OCI-LY7 (cell line): ENCODE measurements around the gene HMGCL. TPM values are rescaled to one million over a fixed set of nuclear protein-coding genes. Genes with fewer than 3 reads are reported as not detected.

Source experiments
- BruUV-seq: library from RNA; stranded (reverse); fragments of 400-500 nt; replicated peaks from 2 replicates; lab custom pipeline; 2021; lab: Mats Ljungman, UMichigan
- CTCF ChIA-PET: fragments of 300-600 bp; sonication (Branson Sonifier 250); formaldehyde crosslinking; loops from one replicate; lab custom pipeline; 2022; ENCODE audit warnings: antibody characterized with exemption; ENCODE audit not compliant: unreplicated experiment; lab: Charles Lee
- POLR2A ChIA-PET: fragments of 300-600 bp; sonication (Branson Sonifier 250); formaldehyde crosslinking; loops from one replicate; lab custom pipeline; 2022; ENCODE audit warnings: antibody characterized with exemption; lab: Charles Lee
- DNase-seq: peaks from one replicate; pipeline ENCODE4 v3.0.0-alpha.2; 2015; ENCODE audit warnings: low spot score
- H2AFZ ChIP-seq: fragments of 200-600 bp; sonication (generic), shearing (Covaris generic); 2 replicates; pipeline ENCODE4 v1.6.1; 2014; ENCODE audit warnings: mild to moderate bottlenecking, antibody characterized with exemption, low read length, moderate library complexity
- H3K27ac ChIP-seq: fragments of 200-600 bp; sonication (generic); 2 replicates; pipeline ENCODE4 v1.5.1; 2014; ENCODE audit warnings: mixed run types, low read depth, mild to moderate bottlenecking, moderate library complexity, low read length, inconsistent platforms; ENCODE audit not compliant: poor library complexity, severe bottlenecking
- H3K36me3 ChIP-seq: fragments of 200-600 bp; sonication (generic); 2 replicates; pipeline ENCODE4 v1.6.1; 2014; ENCODE audit warnings: mild to moderate bottlenecking, antibody characterized with exemption, low read length, moderate library complexity, mixed read lengths; ENCODE audit not compliant: insufficient read depth
- H3K4me1 ChIP-seq: fragments of 200-600 bp; sonication (generic); 2 replicates; pipeline ENCODE4 v1.5.1; 2014; ENCODE audit warnings: mild to moderate bottlenecking, low read length; ENCODE audit not compliant: insufficient read depth, poor library complexity, severe bottlenecking
- H3K4me2 ChIP-seq: fragments of 200-600 bp; sonication (generic); 2 replicates; pipeline ENCODE4 v1.6.1; 2014; ENCODE audit warnings: mild to moderate bottlenecking, low read length
- H3K4me3 ChIP-seq: fragments of 200-600 bp; sonication (generic); 2 replicates; pipeline ENCODE4 v1.5.1; 2014; ENCODE audit warnings: mild to moderate bottlenecking, low read depth, low read length; ENCODE audit not compliant: poor library complexity, severe bottlenecking
- H3K79me2 ChIP-seq: fragments of 200-600 bp; sonication (generic); 2 replicates; pipeline ENCODE4 v1.6.1; 2016; ENCODE audit warnings: low read depth, mild to moderate bottlenecking, low read length, moderate library complexity, mixed read lengths; ENCODE audit not compliant: insufficient read depth
- H3K9me2 ChIP-seq: fragments of 200-600 bp; sonication (generic); 2 replicates; pipeline ENCODE4 v1.6.1; 2016; ENCODE audit warnings: mild to moderate bottlenecking, low read length, mixed read lengths; ENCODE audit not compliant: insufficient read depth
- H3K9me3 ChIP-seq: fragments of 200-600 bp; sonication (generic); 2 replicates; pipeline ENCODE4 v1.6.1; 2014; ENCODE audit warnings: mild to moderate bottlenecking, mixed run types, low read length, mixed read lengths
- H4K20me1 ChIP-seq: fragments of 200-600 bp; sonication (generic); 2 replicates; pipeline ENCODE4 v1.6.1; 2014; ENCODE audit warnings: mild to moderate bottlenecking, antibody characterized with exemption, low read length, moderate library complexity, mixed read lengths; ENCODE audit not compliant: insufficient read depth
- EZH2phosphoT487 ChIP-seq: fragments of 200-600 bp; sonication (generic); IDR thresholded peaks from 2 replicates; pipeline ENCODE4 v1.6.1; 2018; ENCODE audit warnings: low read depth, borderline replicate concordance, mild to moderate bottlenecking, mixed run types, antibody characterized with exemption, low read length, moderate library complexity, mixed read lengths
- intact Hi-C: fragments of 100-400 bp; cut with micrococcal nuclease; formaldehyde crosslinking; loops from one replicate; pipeline ENCODE4 v1.10.0; 2022; ENCODE audit not compliant: unreplicated experiment
- total RNA-seq, 2 experiments: library from RNA; depleted of rRNA in 1 of 2; stranded (reverse); fragments of >200 nt in 1 of 2; shearing (Covaris generic) in 1 of 2; gene quantifications; 2 replicates each; pipeline ENCODE4 v1.2.3, GENCODE V29; 2014 to 2022
- TF ChIP-seq, protein P1 (sequence below): fragments of 200-600 bp; sonication (generic); conservative IDR thresholded peaks from 2 replicates; pipeline ENCODE4 v1.5.1; 2014; ENCODE audit warnings: mild to moderate bottlenecking, antibody characterized with exemption, low read length, moderate library complexity, mixed read lengths

Gene HMGCL
- total RNA-seq, 2 experiments from 2014 or later, result 13.1 to 30.7 TPM

DNA sequence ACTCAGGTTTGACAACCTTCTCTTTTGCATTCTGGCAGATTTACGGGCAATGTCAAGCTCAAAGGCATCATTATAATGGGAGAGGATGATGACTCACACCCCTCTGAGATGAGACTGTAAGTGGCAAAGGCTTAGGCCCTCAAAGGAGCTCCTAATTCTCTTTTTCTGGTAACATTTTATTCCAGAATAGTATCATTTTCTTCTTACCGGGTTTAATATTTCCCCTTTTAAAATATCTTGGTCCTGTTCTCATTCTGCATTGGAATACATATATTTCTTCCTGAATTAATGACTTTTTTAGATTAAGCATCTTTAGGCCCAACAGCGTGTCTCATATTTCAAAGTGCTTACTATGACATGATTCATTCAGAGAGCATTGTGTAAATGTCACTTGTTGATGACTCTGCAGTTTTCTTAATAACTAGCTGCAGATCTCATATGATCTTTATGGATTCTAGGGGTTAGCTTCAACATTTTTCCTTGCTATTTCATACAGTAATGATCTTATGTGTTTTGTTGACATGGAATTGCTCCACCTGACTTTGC, 45.3 kb downstream of the HMGCL start:
- TSS peak; percentile 55 for BruUV-seq
- intact Hi-C loops, result no loop called here
- H3K4me1 ChIP-seq, result peaks cover 29% of the 10 kb centered on the region
- H3K4me3 ChIP-seq, result peak overlapping the region; percentile 88
- CTCF ChIA-PET, result interaction anchor here (0.6 kb wide), 1 partner anchor 8 kb away, joined by 4 read pairs; no protein-coding TSS in a partner anchor
- peaks cover 50% of the 10 kb centered on the region for H3K36me3 ChIP-seq
- H3K27ac ChIP-seq, result no peak overlapping the region
- no peaks in the 10 kb centered on the region for H3K9me3 ChIP-seq
- H2AFZ ChIP-seq, result no peak overlapping the region
- no peak for DNase-seq
- no peak for TF ChIP-seq EZH2phosphoT487
- TF ChIP-seq, protein P1, sequence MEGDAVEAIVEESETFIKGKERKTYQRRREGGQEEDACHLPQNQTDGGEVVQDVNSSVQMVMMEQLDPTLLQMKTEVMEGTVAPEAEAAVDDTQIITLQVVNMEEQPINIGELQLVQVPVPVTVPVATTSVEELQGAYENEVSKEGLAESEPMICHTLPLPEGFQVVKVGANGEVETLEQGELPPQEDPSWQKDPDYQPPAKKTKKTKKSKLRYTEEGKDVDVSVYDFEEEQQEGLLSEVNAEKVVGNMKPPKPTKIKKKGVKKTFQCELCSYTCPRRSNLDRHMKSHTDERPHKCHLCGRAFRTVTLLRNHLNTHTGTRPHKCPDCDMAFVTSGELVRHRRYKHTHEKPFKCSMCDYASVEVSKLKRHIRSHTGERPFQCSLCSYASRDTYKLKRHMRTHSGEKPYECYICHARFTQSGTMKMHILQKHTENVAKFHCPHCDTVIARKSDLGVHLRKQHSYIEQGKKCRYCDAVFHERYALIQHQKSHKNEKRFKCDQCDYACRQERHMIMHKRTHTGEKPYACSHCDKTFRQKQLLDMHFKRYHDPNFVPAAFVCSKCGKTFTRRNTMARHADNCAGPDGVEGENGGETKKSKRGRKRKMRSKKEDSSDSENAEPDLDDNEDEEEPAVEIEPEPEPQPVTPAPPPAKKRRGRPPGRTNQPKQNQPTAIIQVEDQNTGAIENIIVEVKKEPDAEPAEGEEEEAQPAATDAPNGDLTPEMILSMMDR, result no peak
- POLR2A ChIA-PET, result interaction anchor here (0.6 to 1.0 kb wide), 5 partner anchors 8 to 236 kb away, joined by 3 to 4 read pairs (median 3); partner anchors contain the start of gene GALE
- H3K4me2 ChIP-seq, result peak overlapping the region; percentile 82
- no peaks in the 10 kb centered on the region for H4K20me1 ChIP-seq
- H3K9me2 ChIP-seq, result no peaks in the 10 kb centered on the region
- H3K79me2 ChIP-seq, result peaks cover 53% of the 10 kb centered on the region

DNA sequence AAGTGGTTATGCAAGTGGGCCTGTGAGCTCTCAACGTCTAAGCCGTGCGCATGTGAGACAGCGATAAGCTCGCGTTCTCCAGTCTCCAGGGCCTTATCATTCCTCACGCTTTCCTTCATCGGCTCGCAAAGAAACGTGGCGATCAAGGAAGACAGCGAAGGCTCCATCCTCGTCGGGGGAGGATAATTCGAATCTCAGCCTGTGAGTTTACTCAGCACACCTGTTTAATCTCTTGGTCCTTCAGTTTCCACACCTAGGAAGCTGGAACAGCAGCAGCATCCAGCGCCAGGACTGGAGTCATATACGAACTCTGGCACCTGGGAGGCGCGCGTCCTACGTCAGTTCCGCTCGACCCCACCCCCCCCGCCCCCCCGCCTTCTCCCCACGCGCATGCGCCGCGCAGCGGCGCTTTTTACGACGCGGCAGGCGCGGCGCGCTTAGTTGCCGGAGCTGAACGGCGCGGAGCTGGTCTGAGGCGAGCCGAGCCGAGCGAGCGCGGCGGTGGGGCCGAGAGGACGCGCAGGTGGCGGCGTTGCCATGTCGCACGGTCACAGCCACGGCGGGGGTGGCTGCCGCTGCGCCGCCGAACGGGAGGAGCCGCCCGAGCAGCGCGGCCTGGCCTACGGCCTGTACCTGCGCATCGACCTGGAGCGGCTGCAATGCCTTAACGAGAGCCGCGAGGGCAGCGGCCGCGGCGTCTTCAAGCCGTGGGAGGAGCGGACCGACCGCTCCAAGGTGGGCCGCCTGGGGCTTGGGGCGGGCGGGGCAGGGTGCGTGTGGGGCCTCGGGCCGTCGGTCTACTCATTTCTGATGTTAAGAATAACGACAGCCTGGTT, 47.0 kb downstream of the HMGCL start, which contains the start of gene PITHD1:
Gene PITHD1 (plus strand): TSS at position 440 of the 836 bp plus-strand sequence. CDS start 98 bp downstream, at position 538.
- ChIA-PET POLR2A (interaction anchor here (0.6 to 2.2 kb wide), 11 partner anchors 10 to 644 kb away, joined by 3 to 7 read pairs (median 4); partner anchors contain the start of gene CNR2), CTCF (interaction anchor here (0.8 kb wide), 1 partner anchor 138 kb away, joined by 5 read pairs; no protein-coding TSS in a partner anchor)
- peak within 1 kb of the TSS; percentile 88 for H3K4me3 ChIP-seq
- no peaks in the 10 kb centered on the region for H3K9me2 ChIP-seq
- no peaks in the 10 kb centered on the region for H3K9me3 ChIP-seq
- BruUV-seq, result no TSS peak
- peaks cover 29% of the 10 kb centered on the region for H3K4me1 ChIP-seq
- intact Hi-C loops, result loop anchor here (1.0 kb wide), 1 partner anchor 13 kb away; the partner anchor contains the start of gene LYPLA2
- H2AFZ ChIP-seq, result peak within 1 kb of the TSS; percentile 84
- TF ChIP-seq, protein P1, result no peak
- no peak for TF ChIP-seq EZH2phosphoT487
- peak; percentile 93 for DNase-seq
- peak within 1 kb of the TSS; percentile 47 for H3K27ac ChIP-seq
- H3K4me2 ChIP-seq, result peak within 1 kb of the TSS; percentile 82
- no peaks in the 10 kb centered on the region for H4K20me1 ChIP-seq
- peaks cover 46% of the 10 kb centered on the region for H3K79me2 ChIP-seq
- H3K36me3 ChIP-seq, result peaks cover 34% of the 10 kb centered on the region
